Measurements from ENCODE around the gene TRAF2. TPM values are rescaled to one million over a fixed set of nuclear protein-coding genes. Genes with fewer than 3 reads are reported as not detected.

Gene TRAF2
- total RNA-seq, 1 donor from 2014 or later: 4.7 TPM

GRCh38 chr9:136952876-136953770 is 66.8 kb downstream of the TRAF2 start:
- peaks cover 6 to 15% (median 11%) of the 10 kb centered on the region in 3 donors for H3K4me1 ChIP-seq (ENCODE audit: control insufficient read depth in 3 of 3, insufficient read depth in 3 of 3, low read length in 3 of 3)
- no peaks in the 10 kb centered on the region for H3K36me3 ChIP-seq (ENCODE audit: control insufficient read depth in 3 of 3, insufficient read depth in 3 of 3, low read length in 3 of 3)
- H3K27me3 ChIP-seq (ENCODE audit: control insufficient read depth in 3 of 3, insufficient read depth in 3 of 3, low read length in 3 of 3): no peaks in the 10 kb centered on the region
- H3K9ac ChIP-seq (ENCODE audit: low read depth in 1 of 3, low read length in 3 of 3): no peak overlapping the region
- H3K27ac ChIP-seq (ENCODE audit: low read depth, low read length): no peak overlapping the region
- no peak overlapping the region for H3K4me3 ChIP-seq (ENCODE audit: low read length in 3 of 3)
- no peaks in the 10 kb centered on the region for H3K9me3 ChIP-seq (ENCODE audit: control insufficient read depth in 3 of 3, low read length in 3 of 3)

GRCh38 chr9:136953771-136954269 is 67.5 kb downstream of the TRAF2 start:
- Histone ChIP-seq H3K9me3 (ENCODE audit: control insufficient read depth in 3 of 3, low read length in 3 of 3) (no peaks in the 10 kb centered on the region), H3K4me1 (ENCODE audit: control insufficient read depth in 3 of 3, insufficient read depth in 3 of 3, low read length in 3 of 3) (peaks cover 4 to 12% (median 10%) of the 10 kb centered on the region in 3 donors), H3K27me3 (ENCODE audit: control insufficient read depth in 3 of 3, insufficient read depth in 3 of 3, low read length in 3 of 3) (peaks cover 0 to 5% (median 0%) of the 10 kb centered on the region in 3 donors), H3K36me3 (ENCODE audit: control insufficient read depth in 3 of 3, insufficient read depth in 3 of 3, low read length in 3 of 3) (no peaks in the 10 kb centered on the region), H3K27ac (ENCODE audit: low read depth, low read length) (no peak overlapping the region), H3K4me3 (ENCODE audit: low read length in 3 of 3) (no peak overlapping the region), H3K9ac (ENCODE audit: low read depth in 1 of 3, low read length in 3 of 3) (no peak overlapping the region)

GRCh38 chr9:136954270-136955083 is 68.2 kb downstream of the TRAF2 start:
- Histone ChIP-seq H3K36me3 (ENCODE audit: control insufficient read depth in 3 of 3, insufficient read depth in 3 of 3, low read length in 3 of 3) (no peaks in the 10 kb centered on the region), H3K27me3 (ENCODE audit: control insufficient read depth in 3 of 3, insufficient read depth in 3 of 3, low read length in 3 of 3) (peaks cover 0 to 9% (median 0%) of the 10 kb centered on the region in 3 donors), H3K9ac (ENCODE audit: low read depth in 1 of 3, low read length in 3 of 3) (no peak overlapping the region), H3K4me3 (ENCODE audit: low read length in 3 of 3) (no peak overlapping the region), H3K27ac (ENCODE audit: low read depth, low read length) (no peak overlapping the region), H3K9me3 (ENCODE audit: control insufficient read depth in 3 of 3, low read length in 3 of 3) (no peaks in the 10 kb centered on the region), H3K4me1 (ENCODE audit: control insufficient read depth in 3 of 3, insufficient read depth in 3 of 3, low read length in 3 of 3) (peaks cover 4 to 11% (median 10%) of the 10 kb centered on the region in 3 donors)

GRCh38 chr9:136955202-136955942 is 69.1 kb downstream of the TRAF2 start:
- no peak overlapping the region for H3K9ac ChIP-seq (ENCODE audit: low read depth in 1 of 3, low read length in 3 of 3)
- H3K36me3 ChIP-seq (ENCODE audit: control insufficient read depth in 3 of 3, insufficient read depth in 3 of 3, low read length in 3 of 3): no peaks in the 10 kb centered on the region
- H3K9me3 ChIP-seq (ENCODE audit: control insufficient read depth in 3 of 3, low read length in 3 of 3): no peaks in the 10 kb centered on the region
- H3K27me3 ChIP-seq (ENCODE audit: control insufficient read depth in 3 of 3, insufficient read depth in 3 of 3, low read length in 3 of 3): peaks cover 0 to 12% (median 0%) of the 10 kb centered on the region in 3 donors
- no peak overlapping the region for H3K4me3 ChIP-seq (ENCODE audit: low read length in 3 of 3)
- no peak overlapping the region for H3K27ac ChIP-seq (ENCODE audit: low read depth, low read length)
- H3K4me1 ChIP-seq (ENCODE audit: control insufficient read depth in 3 of 3, insufficient read depth in 3 of 3, low read length in 3 of 3): peaks cover 2 to 6% (median 4%) of the 10 kb centered on the region in 3 donors

GRCh38 chr9:136955943-136956335 is 69.6 kb downstream of the TRAF2 start:
- Histone ChIP-seq H3K27me3 (ENCODE audit: control insufficient read depth in 3 of 3, insufficient read depth in 3 of 3, low read length in 3 of 3) (peaks cover 0 to 12% (median 0%) of the 10 kb centered on the region in 3 donors), H3K4me1 (ENCODE audit: control insufficient read depth in 3 of 3, insufficient read depth in 3 of 3, low read length in 3 of 3) (peaks cover 0 to 2% (median under 1%) of the 10 kb centered on the region in 3 donors), H3K9me3 (ENCODE audit: control insufficient read depth in 3 of 3, low read length in 3 of 3) (no peaks in the 10 kb centered on the region), H3K36me3 (ENCODE audit: control insufficient read depth in 3 of 3, insufficient read depth in 3 of 3, low read length in 3 of 3) (no peaks in the 10 kb centered on the region), H3K4me3 (ENCODE audit: low read length in 3 of 3) (no peak overlapping the region), H3K9ac (ENCODE audit: low read depth in 1 of 3, low read length in 3 of 3) (no peak overlapping the region), H3K27ac (ENCODE audit: low read depth, low read length) (no peak overlapping the region)

- no peak overlapping the region for H3K9ac ChIP-seq (ENCODE audit: low read depth in 1 of 3, low read length in 3 of 3)
- H3K4me3 ChIP-seq (ENCODE audit: low read length in 3 of 3): no peak overlapping the region
- H3K27me3 ChIP-seq (ENCODE audit: control insufficient read depth in 3 of 3, insufficient read depth in 3 of 3, low read length in 3 of 3): peaks cover 0 to 12% (median 0%) of the 10 kb centered on the region in 3 donors
- peaks cover 0 to 3% (median 3%) of the 10 kb centered on the region in 3 donors for H3K4me1 ChIP-seq (ENCODE audit: control insufficient read depth in 3 of 3, insufficient read depth in 3 of 3, low read length in 3 of 3)
- no peaks in the 10 kb centered on the region for H3K36me3 ChIP-seq (ENCODE audit: control insufficient read depth in 3 of 3, insufficient read depth in 3 of 3, low read length in 3 of 3)
- no peak overlapping the region for H3K27ac ChIP-seq (ENCODE audit: low read depth, low read length)
- H3K9me3 ChIP-seq (ENCODE audit: control insufficient read depth in 3 of 3, low read length in 3 of 3): no peaks in the 10 kb centered on the region
Observed at GRCh38 chr9:136956604-136957003, 70.3 kb downstream of the TRAF2 start.

GRCh38 chr9:136957461-136957860 is 71.1 kb downstream of the TRAF2 start:
- Histone ChIP-seq H3K27me3 (ENCODE audit: control insufficient read depth in 3 of 3, insufficient read depth in 3 of 3, low read length in 3 of 3) (peaks cover 0 to 12% (median 0%) of the 10 kb centered on the region in 3 donors), H3K4me1 (ENCODE audit: control insufficient read depth in 3 of 3, insufficient read depth in 3 of 3, low read length in 3 of 3) (peaks cover 0 to 7% (median 3%) of the 10 kb centered on the region in 3 donors), H3K4me3 (ENCODE audit: low read length in 3 of 3) (no peak overlapping the region), H3K27ac (ENCODE audit: low read depth, low read length) (no peak overlapping the region), H3K9ac (ENCODE audit: low read depth in 1 of 3, low read length in 3 of 3) (no peak overlapping the region), H3K36me3 (ENCODE audit: control insufficient read depth in 3 of 3, insufficient read depth in 3 of 3, low read length in 3 of 3) (no peaks in the 10 kb centered on the region), H3K9me3 (ENCODE audit: control insufficient read depth in 3 of 3, low read length in 3 of 3) (no peaks in the 10 kb centered on the region)

GRCh38 chr9:136957901-136958300 is 71.6 kb downstream of the TRAF2 start:
- Histone ChIP-seq H3K27ac (ENCODE audit: low read depth, low read length) (no peak overlapping the region), H3K4me3 (ENCODE audit: low read length in 3 of 3) (no peak overlapping the region), H3K9ac (ENCODE audit: low read depth in 1 of 3, low read length in 3 of 3) (no peak overlapping the region), H3K9me3 (ENCODE audit: control insufficient read depth in 3 of 3, low read length in 3 of 3) (no peaks in the 10 kb centered on the region), H3K27me3 (ENCODE audit: control insufficient read depth in 3 of 3, insufficient read depth in 3 of 3, low read length in 3 of 3) (peaks cover 0 to 12% (median 0%) of the 10 kb centered on the region in 3 donors), H3K36me3 (ENCODE audit: control insufficient read depth in 3 of 3, insufficient read depth in 3 of 3, low read length in 3 of 3) (no peaks in the 10 kb centered on the region), H3K4me1 (ENCODE audit: control insufficient read depth in 3 of 3, insufficient read depth in 3 of 3, low read length in 3 of 3) (peaks cover 0 to 7% (median 3%) of the 10 kb centered on the region in 3 donors)

- Histone ChIP-seq H3K36me3 (ENCODE audit: control insufficient read depth in 3 of 3, insufficient read depth in 3 of 3, low read length in 3 of 3) (no peaks in the 10 kb centered on the region), H3K9ac (ENCODE audit: low read depth in 1 of 3, low read length in 3 of 3) (no peak overlapping the region), H3K4me3 (ENCODE audit: low read length in 3 of 3) (no peak overlapping the region), H3K4me1 (ENCODE audit: control insufficient read depth in 3 of 3, insufficient read depth in 3 of 3, low read length in 3 of 3) (peaks cover 3 to 8% (median 5%) of the 10 kb centered on the region in 3 donors), H3K27me3 (ENCODE audit: control insufficient read depth in 3 of 3, insufficient read depth in 3 of 3, low read length in 3 of 3) (peaks cover 0 to 12% (median 4%) of the 10 kb centered on the region in 3 donors), H3K27ac (ENCODE audit: low read depth, low read length) (no peak overlapping the region), H3K9me3 (ENCODE audit: control insufficient read depth in 3 of 3, low read length in 3 of 3) (no peaks in the 10 kb centered on the region)
Observed at GRCh38 chr9:136958473-136958872, 72.2 kb downstream of the TRAF2 start.

All from skeletal muscle tissue (tissue), 4 donors.